ENCODE measurements around the gene MATN1.

The MATN1 gene

DNA sequence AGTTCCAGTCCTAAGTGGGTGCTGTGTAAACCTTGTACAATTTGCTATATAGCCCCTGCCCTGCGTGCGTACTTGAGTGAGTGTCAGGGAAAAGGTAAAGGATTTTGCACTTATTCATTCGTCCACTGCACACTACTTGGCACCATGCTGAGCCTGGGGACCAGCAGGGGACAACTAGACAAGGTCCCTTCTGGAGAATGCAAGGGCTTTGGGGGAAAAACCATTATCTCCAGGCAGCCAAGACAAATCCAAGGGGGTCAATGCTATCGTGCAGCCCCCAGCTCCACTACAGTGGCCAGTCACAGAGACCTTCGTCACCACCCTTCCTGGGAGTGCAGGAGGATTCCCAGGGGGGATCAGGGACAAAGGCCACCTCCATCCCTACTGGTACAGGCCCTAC is 39.7 kb downstream of the MATN1 start:
- DNase-seq (ENCODE audit: low read depth in 1 of 2, low spot score in 1 of 2) = no peak

- DNase-seq (ENCODE audit: low read depth in 1 of 2, low spot score in 1 of 2) = no peak
Observed at GRCh38 chr1:30682396-30683275, 40.7 kb downstream of the MATN1 start.

DNA sequence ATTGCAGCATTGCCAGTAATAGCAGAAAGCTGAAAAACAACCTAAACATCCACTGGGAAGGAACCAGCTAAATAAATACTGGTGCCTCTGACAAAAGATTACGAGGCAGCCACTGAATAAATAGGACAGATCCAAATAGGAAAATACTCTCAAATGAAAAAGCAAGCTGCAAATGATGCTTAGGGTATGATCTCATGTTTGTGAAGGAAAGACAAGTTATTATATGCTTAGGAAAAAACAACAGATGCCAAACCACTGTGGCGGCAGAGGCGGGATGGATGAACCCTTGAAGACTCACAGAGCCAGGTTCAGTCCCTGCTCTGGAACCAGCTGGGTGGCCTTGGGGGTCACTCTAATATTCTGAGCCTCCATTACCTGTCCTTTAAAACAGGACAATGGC is 41.6 kb downstream of the MATN1 start:
- DNase-seq (ENCODE audit: low read depth in 1 of 2, low spot score in 1 of 2) = no peak

- no peak for DNase-seq (ENCODE audit: low read depth in 1 of 2, low spot score in 1 of 2)
Observed at GRCh38 chr1:30680879-30681278, 42.5 kb downstream of the MATN1 start.

- no peak for DNase-seq (ENCODE audit: low read depth in 1 of 2, low spot score in 1 of 2)
Observed at GRCh38 chr1:30680429-30680828, 43.0 kb downstream of the MATN1 start.

- DNase-seq (ENCODE audit: low read depth in 1 of 2, low spot score in 1 of 2) = no peak
Observed at GRCh38 chr1:30679976-30680305, 43.4 kb downstream of the MATN1 start.

GRCh38 chr1:30679201-30679975 is 44.0 kb downstream of the MATN1 start:
- no peak for DNase-seq (ENCODE audit: low read depth in 1 of 2, low spot score in 1 of 2)

GRCh38 chr1:30678209-30678608 is 45.2 kb downstream of the MATN1 start:
- DNase-seq (ENCODE audit: low read depth in 1 of 2, low spot score in 1 of 2) = no peak

DNA sequence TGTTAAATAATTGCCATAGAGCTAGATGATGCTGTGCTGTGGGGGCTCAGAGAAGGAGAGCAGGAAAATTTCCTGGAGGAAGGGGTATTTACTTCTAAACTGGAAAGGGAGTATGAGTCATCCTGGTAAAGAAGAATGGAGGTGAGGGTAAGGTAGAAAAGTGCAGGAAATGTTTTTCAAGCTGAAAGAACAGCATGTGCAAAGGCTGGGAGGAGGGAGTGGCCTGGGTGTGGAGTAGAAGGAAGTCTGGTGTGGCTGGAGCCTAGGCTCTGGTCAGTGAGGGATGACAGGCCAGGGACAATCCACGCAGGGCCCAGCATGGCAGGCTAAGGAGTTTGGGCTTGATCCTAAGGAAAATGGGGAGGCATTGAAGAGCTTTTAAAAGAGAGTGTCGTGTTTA is 45.9 kb downstream of the MATN1 start:
- DNase-seq (ENCODE audit: low read depth in 1 of 2, low spot score in 1 of 2) = no peak

DNA sequence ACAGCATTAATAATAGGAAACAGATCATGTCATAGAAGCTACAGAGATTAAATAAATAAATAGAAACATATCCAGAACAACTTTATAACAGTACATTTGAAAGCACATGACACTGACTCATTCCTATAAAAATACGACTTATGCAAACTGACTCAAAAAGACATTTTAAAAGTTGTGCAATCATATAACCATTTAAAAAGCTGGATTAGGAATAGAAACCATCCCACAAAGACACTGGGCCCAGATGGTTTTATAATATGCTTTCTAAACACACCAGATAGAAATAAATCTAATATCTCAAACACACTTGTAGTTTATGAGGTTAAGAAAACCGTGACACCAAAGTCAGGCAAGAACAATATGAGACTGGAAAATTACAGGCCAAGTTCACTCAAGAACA is 47.6 kb downstream of the MATN1 start:
- no peak for DNase-seq (ENCODE audit: low read depth in 1 of 2, low spot score in 1 of 2)

DNA sequence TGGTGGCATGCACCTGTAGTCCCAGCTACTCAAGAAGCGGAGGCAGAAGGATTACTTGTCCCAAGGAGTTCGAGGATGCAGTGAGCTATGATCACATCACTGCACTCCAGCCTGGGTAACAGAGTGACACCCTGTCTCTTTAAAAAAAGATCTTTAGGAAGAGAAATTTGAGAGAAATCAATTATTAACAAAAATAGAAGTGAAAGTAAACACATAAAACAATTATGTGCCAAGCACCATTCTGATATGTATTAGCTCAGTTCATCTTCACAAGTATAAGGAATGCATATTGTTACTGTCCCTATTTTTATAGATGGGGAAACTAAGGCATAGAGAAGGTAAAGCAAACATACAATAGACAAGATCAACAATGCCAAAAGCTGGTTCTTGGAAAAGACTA is 48.1 kb downstream of the MATN1 start:
- no peak for DNase-seq (ENCODE audit: low read depth in 1 of 2, low spot score in 1 of 2)

- no peak for DNase-seq (ENCODE audit: low read depth in 1 of 2, low spot score in 1 of 2)
Observed at GRCh38 chr1:30673395-30673794, 50.0 kb downstream of the MATN1 start.

DNA sequence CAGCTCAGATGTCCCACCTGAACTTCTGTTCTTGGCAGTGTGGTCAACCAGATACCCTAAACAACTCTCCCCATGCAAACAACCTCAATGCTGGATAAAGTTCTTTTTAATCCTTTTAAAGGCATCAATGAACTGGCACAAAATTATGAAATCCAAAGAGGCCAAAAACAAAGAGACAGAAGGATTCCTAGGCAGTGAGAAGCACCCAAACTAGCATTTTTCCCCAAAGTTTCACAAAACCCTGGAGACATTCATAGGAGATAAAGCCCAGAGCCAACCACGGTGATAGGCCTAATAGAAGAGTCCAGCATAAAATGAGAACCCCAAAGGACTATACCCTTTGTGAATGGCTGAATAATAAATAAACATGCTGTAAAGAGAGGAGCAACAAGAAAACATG is 50.7 kb downstream of the MATN1 start:
- no peak for DNase-seq (ENCODE audit: low read depth in 1 of 2, low spot score in 1 of 2)

DNA sequence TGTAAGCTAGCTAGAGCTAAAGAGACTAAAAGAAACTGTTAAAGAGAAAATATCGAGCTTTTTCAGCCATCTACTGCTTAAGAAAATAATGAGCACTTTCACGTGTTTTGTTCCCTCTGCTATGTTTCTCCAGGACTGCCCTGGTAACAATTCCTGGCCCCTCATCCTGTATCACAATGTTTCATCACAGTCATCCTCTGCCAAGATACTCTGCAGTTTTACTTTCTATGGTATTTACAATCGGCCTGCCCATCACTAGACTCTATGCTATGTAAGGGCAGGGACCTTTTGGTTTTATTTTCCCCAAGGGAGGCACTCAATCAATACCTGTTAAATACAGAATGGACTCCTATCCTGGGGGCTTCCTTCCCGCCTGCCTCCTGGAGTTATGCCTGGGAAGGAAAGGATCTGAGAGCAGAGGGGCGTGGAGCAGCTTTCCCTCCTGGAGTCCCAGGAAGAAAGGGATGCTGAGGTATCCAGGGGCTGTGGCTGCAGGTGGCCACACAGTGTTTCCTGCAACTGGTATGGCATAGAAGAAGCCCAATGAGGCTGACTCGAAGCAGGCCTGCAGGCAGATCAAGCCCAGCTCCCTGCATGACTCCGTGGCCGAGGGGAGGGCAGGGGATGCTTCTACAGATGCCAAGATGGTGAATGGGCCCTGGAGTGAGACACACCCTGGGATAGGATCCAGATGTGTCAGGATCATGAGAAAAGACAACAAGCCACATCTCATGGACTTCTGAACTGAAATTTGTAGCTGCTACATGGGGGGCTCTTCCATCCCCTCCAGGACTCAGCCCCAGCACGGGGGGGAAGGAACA is 52.9 kb downstream of the MATN1 start:
- DNase-seq (ENCODE audit: low read depth in 1 of 2, low spot score in 1 of 2) = no peak

GRCh38 chr1:30668546-30669327 is 54.6 kb downstream of the MATN1 start:
- DNase-seq (ENCODE audit: low read depth in 1 of 2, low spot score in 1 of 2) = no peak

GRCh38 chr1:30668024-30668423 is 55.4 kb downstream of the MATN1 start:
- no peak for DNase-seq (ENCODE audit: low read depth in 1 of 2, low spot score in 1 of 2)

DNA sequence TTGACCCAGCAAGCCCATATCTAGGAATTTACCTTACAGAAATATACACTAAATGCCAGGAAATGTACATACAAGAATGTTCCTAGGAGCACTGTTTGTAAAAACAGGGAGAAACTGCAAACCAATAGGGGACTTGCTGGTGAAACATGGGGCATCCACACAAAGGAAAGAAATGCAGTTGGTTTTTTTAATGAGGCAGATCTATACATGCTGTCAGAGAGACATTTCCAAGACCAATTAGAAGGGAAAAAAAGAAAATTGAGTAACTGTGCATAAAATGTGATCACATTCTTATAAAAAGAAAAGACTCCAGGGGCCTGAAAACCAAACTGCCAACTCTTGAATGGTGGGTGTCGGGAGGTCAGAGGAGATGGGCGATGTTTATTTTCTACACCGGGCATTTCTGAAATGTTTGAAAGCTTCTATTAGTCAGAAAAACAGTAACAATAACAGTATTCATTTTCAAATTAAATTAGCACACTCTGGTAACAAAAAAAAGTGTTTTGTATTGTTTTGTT is 56.6 kb downstream of the MATN1 start:
- no peak for DNase-seq (ENCODE audit: low read depth in 1 of 2, low spot score in 1 of 2)

DNA sequence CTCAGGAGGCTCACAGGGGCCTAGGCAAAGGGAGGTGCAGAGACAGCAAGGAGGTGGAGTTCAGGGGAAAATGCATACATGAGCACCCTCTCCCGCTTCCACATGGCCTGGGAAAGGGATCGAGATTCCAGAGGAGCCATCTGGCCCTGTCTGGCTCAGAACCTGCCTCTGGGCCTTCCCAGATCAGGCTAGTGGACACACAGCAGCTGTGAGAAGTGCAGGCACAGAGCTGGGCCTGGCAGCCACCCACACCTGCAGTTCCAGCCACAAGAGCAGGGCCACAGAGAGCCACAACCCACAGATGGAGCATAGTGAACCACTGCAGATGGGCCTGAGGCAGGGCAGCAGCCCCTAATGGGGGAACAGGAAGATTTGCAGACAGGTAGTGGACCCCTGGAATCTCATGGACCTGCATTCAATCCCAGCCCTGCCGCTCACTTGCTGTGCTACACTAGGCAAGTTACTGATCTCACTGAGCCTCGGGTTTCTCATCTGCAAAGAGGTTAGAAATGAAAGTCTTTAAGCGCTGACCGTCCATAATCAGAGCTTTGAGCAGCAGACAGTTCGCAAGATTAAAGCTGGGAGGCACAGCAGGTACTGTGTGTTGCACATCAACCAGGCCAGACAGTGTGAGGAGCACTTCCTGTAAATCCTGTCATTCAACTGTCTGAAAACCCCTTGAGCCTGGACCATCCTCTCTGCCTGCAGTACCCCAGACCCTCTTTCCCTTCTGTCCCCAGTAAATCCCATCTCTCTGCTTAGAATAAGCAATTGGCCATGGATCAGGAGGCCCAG is 58.0 kb downstream of the MATN1 start:
- no peak for DNase-seq (ENCODE audit: low read depth in 1 of 2, low spot score in 1 of 2)

- DNase-seq (ENCODE audit: low read depth in 1 of 2, low spot score in 1 of 2) = no peak
Observed at GRCh38 chr1:30664103-30664755, 59.2 kb downstream of the MATN1 start.
